Amygdala (tissue), 56 donors: ENCODE results near the gene SLC51B.
"Not testable (repeated sequence)": the region's sequence is repeated elsewhere in the genome, so short reads cannot be mapped to it uniquely, and the experiment has no call there.

ENCODE experiments used
- DNase-seq, 56 donors: peaks; one replicate each; lab custom pipeline; 2025; lab: John Stamatoyannopoulos, UW

SLC51B gene

GRCh38 chr15:65044724-65045481, at the start of gene SLC51B:
TSS of gene SLC51B (plus strand) at chr15:65045387. CDS start at chr15:65050005, 4,618 bp downstream.
- no peak for DNase-seq

- DNase-seq: no peak
Observed at GRCh38 chr15:64997066-64997465, 48.1 kb upstream of the SLC51B start.

- no peak for DNase-seq
Observed at GRCh38 chr15:64997745-64998375, 47.3 kb upstream of the SLC51B start.

- DNase-seq: no peak
Observed at GRCh38 chr15:65004993-65005392, 40.2 kb upstream of the SLC51B start.

GRCh38 chr15:65006876-65007275, 38.3 kb upstream of the SLC51B start:
- no peak for DNase-seq

GRCh38 chr15:65008983-65009382, 36.2 kb upstream of the SLC51B start:
- DNase-seq: no peak

- DNase-seq: not testable (repeated sequence)
Observed at GRCh38 chr15:65011198-65011597, 34.0 kb upstream of the SLC51B start.

GRCh38 chr15:65020419-65020818, 24.8 kb upstream of the SLC51B start:
- DNase-seq: no peak

- no peak for DNase-seq
Observed at GRCh38 chr15:65021488-65021887, 23.7 kb upstream of the SLC51B start.

- no peak for DNase-seq
Observed at GRCh38 chr15:65026756-65027155, 18.4 kb upstream of the SLC51B start.

- no peak for DNase-seq
Observed at GRCh38 chr15:65027593-65027992, 17.6 kb upstream of the SLC51B start.

GRCh38 chr15:65028338-65028737, 16.8 kb upstream of the SLC51B start:
- DNase-seq: no peak

GRCh38 chr15:65028921-65029735, 16.1 kb upstream of the SLC51B start, which contains the start of gene MTFMT:
TSS of gene MTFMT (minus strand) at chr15:65029639. CDS start at chr15:65029613, 26 bp downstream.
- peak; percentile 20 to 92 (median 82) for DNase-seq

GRCh38 chr15:65029736-65030208, 15.4 kb upstream of the SLC51B start:
- peak in 1 of 56 donors; percentile 37 for DNase-seq

GRCh38 chr15:65032801-65033537, 12.2 kb upstream of the SLC51B start:
- DNase-seq: peak in 22 of 56 donors; percentile 5 to 64 (median 28)

GRCh38 chr15:65033659-65034269, 11.4 kb upstream of the SLC51B start:
- DNase-seq: peak in 4 of 56 donors; percentile 3 to 40 (median 22)

GRCh38 chr15:65034719-65035118, 10.5 kb upstream of the SLC51B start:
- no peak for DNase-seq

GRCh38 chr15:65037309-65037708, 7.9 kb upstream of the SLC51B start:
- DNase-seq: no peak

- DNase-seq: no peak
Observed at GRCh38 chr15:65038428-65038827, 6.8 kb upstream of the SLC51B start.

- DNase-seq: no peak
Observed at GRCh38 chr15:65038836-65039235, 6.4 kb upstream of the SLC51B start.
